ENCODE results near the gene ENTPD2. TPM values are rescaled to one million over a fixed set of nuclear protein-coding genes. Genes with fewer than 3 reads are reported as not detected.

ENTPD2 gene
- total RNA-seq, 1 experiment from 2014 or later, result 4.0 TPM

- Histone ChIP-seq H3K56ac (ENCODE audit: insufficient read length, low read depth, low read length) (no peak overlapping the region), H3K4me2 (ENCODE audit: insufficient read depth, insufficient read length, low read length) (no peak overlapping the region), H4K91ac (ENCODE audit: insufficient read length, low read depth, low read length) (no peak overlapping the region), H3K79me1 (ENCODE audit: insufficient read depth, low read depth, low read length, poor library complexity, severe bottlenecking) (no peaks in the 10 kb centered on the region), H4K20me1 (ENCODE audit: control insufficient read depth, insufficient read depth, insufficient read length) (peaks cover 3% of the 10 kb centered on the region), H3T11ph (ENCODE audit: low read length) (no peak overlapping the region), H3K4ac (ENCODE audit: low read depth, low read length) (no peak overlapping the region), H4K5ac (ENCODE audit: insufficient read length, low read depth, low read length) (no peak overlapping the region), H2BK120ac (ENCODE audit: low read depth, low read length, poor library complexity, severe bottlenecking) (no peak overlapping the region), H3K18ac (ENCODE audit: insufficient read length, low read depth, low read length) (no peak overlapping the region), H3K14ac (ENCODE audit: insufficient read depth, low read length) (no peak overlapping the region), H3K27ac (ENCODE audit: insufficient read length, low read depth, low read length) (no peak overlapping the region), H3K27me3 (ENCODE audit: insufficient read depth, low read length) (peaks cover 5% of the 10 kb centered on the region; the same call in 1 of the 2 replicates), H2AK5ac (ENCODE audit: insufficient read length, low read length) (no peak overlapping the region), H4K8ac (replicated peaks; ENCODE audit: insufficient read length, low read depth, low read length) (no peak overlapping the region), H2AFZ (ENCODE audit: low read length) (no peak overlapping the region), H3K9ac (ENCODE audit: extremely low read depth, insufficient read length, low read length) (no peak overlapping the region), H2BK15ac (ENCODE audit: low read depth, low read length) (no peak overlapping the region), H2BK12ac (ENCODE audit: insufficient read length, low read depth, low read length) (no peak overlapping the region), H3K9me3 (ENCODE audit: control insufficient read depth, low read depth, low read length) (no peaks in the 10 kb centered on the region), H2BK20ac (ENCODE audit: low read depth, low read length, poor library complexity, severe bottlenecking) (no peak overlapping the region), H3K79me2 (ENCODE audit: insufficient read depth, low read length) (no peaks in the 10 kb centered on the region), H3K23ac (ENCODE audit: insufficient read length, low read depth, low read length) (no peak overlapping the region), H2BK5ac (ENCODE audit: insufficient read length, low read length) (no peak overlapping the region), H3K4me1 (ENCODE audit: insufficient read depth, low read length) (no peaks in the 10 kb centered on the region; the same call in 1 of the 2 replicates), H3K23me2 (ENCODE audit: insufficient read length, low read depth, low read length, poor library complexity, severe bottlenecking) (peaks cover 22% of the 10 kb centered on the region)
- no peak overlapping the region for H3K27ac Mint-ChIP-seq
- no peaks in the 10 kb centered on the region for H3K9me3 Mint-ChIP-seq
- no peak for DNase-seq
- H3K4me1 Mint-ChIP-seq, result peaks cover 15 to 26% of the 10 kb centered on the region in 2 experiments
- H3K36me3 Mint-ChIP-seq (ENCODE audit: insufficient read depth in 1 of 3, low read depth in 3 of 3), result no peaks in the 10 kb centered on the region; a peak in 1 of 7 replicates
- peaks cover 31% of the 10 kb centered on the region for H3K27me3 Mint-ChIP-seq (ENCODE audit: low read depth)
- TF ChIP-seq CTCF (conservative IDR thresholded peaks at IDR 0.05), result no peak
- no peak overlapping the region for H3K4me3 Mint-ChIP-seq
- no CpG with 5 or more reads among the region's 8 CpGs for WGBS (ENCODE audit: extremely low coverage, insufficient read length, low lambda C conversion rate)
Measured at GRCh38 chr9:137082925-137083290, 29.0 kb upstream of the ENTPD2 start.

All from H9 (cell line).